Thoracic aorta (tissue), 2 donors: ENCODE data around the gene C1QL4. TPM values are rescaled to one million over a fixed set of nuclear protein-coding genes. Genes with fewer than 3 reads are reported as not detected.
A peak's percentile ranks its signal among the peaks of the same experiment; 100 is the strongest.
"Not testable (repeated sequence)": the region's sequence is repeated elsewhere in the genome, so short reads cannot be mapped to it uniquely, and the experiment has no call there.

Source experiments
- ATAC-seq: fragments of 150-250 bp; one replicate; pipeline ENCODE4 v1.8.0; 2017; ENCODE audit warnings: low read depth; ENCODE audit not compliant: insufficient number of reproducible peaks, low FRiP score
- DNase-seq: peaks from one replicate; pipeline ENCODE4 v3.0.0-alpha.2; 2020; ENCODE audit warnings: low spot score
- H3K27ac ChIP-seq, 2 donors: fragments of 200-600 bp; sonication (generic); 1 replicate in 1 of 2; 2 replicates in 1 of 2; pipeline ENCODE4 v1.5.1; 2016; ENCODE audit warnings: mild to moderate bottlenecking in 2 of 2, moderate library complexity in 2 of 2
- H3K27me3 ChIP-seq: fragments of 200-600 bp; sonication (generic); replicated peaks from 2 replicates; pipeline ENCODE4 v1.6.0; 2016; ENCODE audit warnings: mild to moderate bottlenecking; ENCODE audit not compliant: insufficient read depth
- H3K36me3 ChIP-seq: fragments of 200-600 bp; sonication (generic); one replicate; pipeline ENCODE4 v1.5.1; 2016
- H3K4me1 ChIP-seq, 2 donors: fragments of 200-600 bp; sonication (generic); 1 replicate in 1 of 2; 2 replicates in 1 of 2; pipeline versions ENCODE4 v1.5.1 to v1.6.0; 2016; ENCODE audit warnings: low read depth in 2 of 2, mild to moderate bottlenecking in 1 of 2; ENCODE audit not compliant: control insufficient read depth in 1 of 2
- H3K4me3 ChIP-seq: fragments of 200-600 bp; sonication (generic); 2 replicates; pipeline ENCODE4 v1.5.1; 2016; ENCODE audit warnings: mild to moderate bottlenecking
- H3K9me3 ChIP-seq: fragments of 200-600 bp; sonication (generic); 2 replicates; pipeline ENCODE4 v1.5.1; 2016
- CTCF ChIP-seq: fragments of 200-600 bp; sonication (generic); IDR thresholded peaks from one replicate; pipeline ENCODE4 v1.5.1; 2019; ENCODE audit warnings: antibody characterized with exemption
- total RNA-seq, 2 donors: library from RNA; depleted of rRNA; stranded (reverse); fragments of >200 nt; gene quantifications; one replicate each; pipeline versions ENCODE4 v1.1.0 to v1.2.3, GENCODE V29; 2016

The C1QL4 gene
- total RNA-seq, 2 donors from 2014 or later: not detected

GRCh38 chr12:49288412-49288853, 48.6 kb downstream of the C1QL4 start:
- Histone ChIP-seq H3K27ac (no peak overlapping the region), H3K9me3 (no peaks in the 10 kb centered on the region), H3K4me3 (no peak overlapping the region), H3K36me3 (no peaks in the 10 kb centered on the region), H3K4me1 (peaks cover 8 to 15% of the 10 kb centered on the region in 2 donors), H3K27me3 (no peaks in the 10 kb centered on the region)
- peak; percentile 83 for TF ChIP-seq CTCF
- ATAC-seq (no peak), DNase-seq (no peak)

- peaks cover 3 to 10% of the 10 kb centered on the region in 2 donors for H3K4me1 ChIP-seq
- no peak for TF ChIP-seq CTCF
- no peak for DNase-seq
These were observed 49.1 kb downstream of the C1QL4 start for GRCh38 chr12:49287876-49288275.

GRCh38 chr12:49284672-49285071, 52.3 kb downstream of the C1QL4 start:
- no peak for DNase-seq
- TF ChIP-seq CTCF: no peak
- H3K27ac ChIP-seq: no peak overlapping the region
- no peak for ATAC-seq
- no peaks in the 10 kb centered on the region for H3K9me3 ChIP-seq
- no peaks in the 10 kb centered on the region for H3K27me3 ChIP-seq
- no peak overlapping the region for H3K4me3 ChIP-seq
- no peaks in the 10 kb centered on the region for H3K36me3 ChIP-seq
- H3K4me1 ChIP-seq: no peaks in the 10 kb centered on the region

More at GRCh38 chr12:49287876-49288275, 49.1 kb downstream of the C1QL4 start:
- Histone ChIP-seq H3K27ac (no peak overlapping the region), H3K9me3 (no peaks in the 10 kb centered on the region), H3K4me3 (no peak overlapping the region), H3K36me3 (no peaks in the 10 kb centered on the region), H3K27me3 (no peaks in the 10 kb centered on the region)
- no peak for ATAC-seq

GRCh38 chr12:49283541-49284429, 53.2 kb downstream of the C1QL4 start:
- H3K27ac ChIP-seq: no peak overlapping the region
- no peak for DNase-seq
- no peak for TF ChIP-seq CTCF
- H3K36me3 ChIP-seq: no peaks in the 10 kb centered on the region
- H3K27me3 ChIP-seq: no peaks in the 10 kb centered on the region
- no peak overlapping the region for H3K4me3 ChIP-seq
- no peaks in the 10 kb centered on the region for H3K4me1 ChIP-seq
- H3K9me3 ChIP-seq: no peaks in the 10 kb centered on the region
- ATAC-seq: no peak

GRCh38 chr12:49282740-49283375, 54.1 kb downstream of the C1QL4 start:
- not testable (repeated sequence) for H3K27ac ChIP-seq, H3K27me3 ChIP-seq, H3K9me3 ChIP-seq, H3K36me3 ChIP-seq, H3K4me3 ChIP-seq, ATAC-seq, H3K4me1 ChIP-seq, DNase-seq

Other genes starting within 250 kb of the C1QL4 start
- 1 to 10 TPM; 1.2 to 2.4 TPM for gene DHH, start 242.4 kb downstream of the C1QL4 start, total RNA-seq
- gene LMBR1L, start 226.3 kb downstream of the C1QL4 start, total RNA-seq: 10 to 100 TPM; 77.7 to 93.4 TPM
- 100 to 1,000 TPM; 501 to 945 TPM for gene TUBA1B, start 205.8 kb downstream of the C1QL4 start, total RNA-seq
- gene TUBA1A, start 148.1 kb downstream of the C1QL4 start, total RNA-seq: 100 to 1,000 TPM; 107 to 259 TPM
- 100 to 1,000 TPM; 239 to 277 TPM for gene TUBA1C, start 72.1 kb downstream of the C1QL4 start, total RNA-seq
- 1 to 10 TPM in 1 of 2 donors, not detected in 1; 2.5 TPM for gene PRPH, start 42.0 kb downstream of the C1QL4 start, total RNA-seq
- gene TROAP, start 13.9 kb downstream of the C1QL4 start, total RNA-seq: under 1 TPM; 0.27 to 0.99 TPM
- gene DNAJC22, start 9.7 kb upstream of the C1QL4 start, total RNA-seq: 1 to 10 TPM in 1 of 2 donors, under 1 TPM in 1; 0.68 to 1.5 TPM
- gene SPATS2, start 30.3 kb upstream of the C1QL4 start, total RNA-seq: 10 to 100 TPM; 11.5 to 31.4 TPM
- under 1 TPM; 0.35 to 0.95 TPM for gene KCNH3, start 201.8 kb upstream of the C1QL4 start, total RNA-seq
- gene MCRS1, start 231.0 kb upstream of the C1QL4 start, total RNA-seq: 10 to 100 TPM; 46.6 TPM